Osteoblast (primary cell): ENCODE results near the gene DUSP7. TPM values are rescaled to one million over a fixed set of nuclear protein-coding genes. Genes with fewer than 3 reads are reported as not detected.
"Not testable (repeated sequence)": the region's sequence is repeated elsewhere in the genome, so short reads cannot be mapped to it uniquely, and the experiment has no call there.

Experiments used
- DNase-seq: peaks from one replicate; pipeline ENCODE4 v3.0.0; 2011; ENCODE audit warnings: low spot score, mixed read lengths; ENCODE audit not compliant: insufficient read length; ENCODE audit errors: missing footprints
- H2AFZ ChIP-seq: 2 replicates; pipeline ENCODE4 v1.6.0; 2011; ENCODE audit warnings: mild to moderate bottlenecking, low read length
- H3K27ac ChIP-seq: 2 replicates; pipeline ENCODE4 v1.5.1; 2011; ENCODE audit warnings: mild to moderate bottlenecking, low read depth, low read length, moderate library complexity
- H3K27me3 ChIP-seq: 2 replicates; pipeline ENCODE4 v1.6.0; 2012; ENCODE audit warnings: mild to moderate bottlenecking, control low read depth, inconsistent platforms, low read length, moderate library complexity; ENCODE audit not compliant: insufficient read depth
- H3K36me3 ChIP-seq: 2 replicates; pipeline ENCODE4 v1.5.1; 2011; ENCODE audit warnings: mild to moderate bottlenecking, low read length, control low read depth, moderate library complexity; ENCODE audit not compliant: insufficient read depth
- H3K4me1 ChIP-seq: 2 replicates; pipeline ENCODE4 v1.5.1; 2011; ENCODE audit warnings: mild to moderate bottlenecking, low read length, control low read depth, moderate library complexity; ENCODE audit not compliant: insufficient read depth
- H3K4me2 ChIP-seq: 2 replicates; pipeline ENCODE4 v1.6.0; 2011; ENCODE audit warnings: mild to moderate bottlenecking, low read length; ENCODE audit not compliant: insufficient read depth
- H3K4me3 ChIP-seq: fragments of 200-600 bp; sonication (generic); 3 replicates; pipeline ENCODE4 v1.5.1; 2012; ENCODE audit warnings: mild to moderate bottlenecking, low read length, inconsistent platforms; ENCODE audit not compliant: insufficient read depth
- H3K79me2 ChIP-seq: 2 replicates; pipeline ENCODE4 v1.6.0; 2012; ENCODE audit warnings: mild to moderate bottlenecking, low read length, control low read depth, inconsistent platforms; ENCODE audit not compliant: insufficient read depth
- H3K9me3 ChIP-seq: 2 replicates; pipeline ENCODE4 v1.5.1; 2011; ENCODE audit warnings: low read depth, low read length, control low read depth
- H4K20me1 ChIP-seq: 2 replicates; pipeline ENCODE4 v1.6.0; 2012; ENCODE audit warnings: mild to moderate bottlenecking, low read length, control low read depth; ENCODE audit not compliant: insufficient read depth
- total RNA-seq: library from RNA; depleted of rRNA; stranded (reverse); fragments of >200 nt; gene quantifications from 2 replicates; pipeline ENCODE4 v1.2.3, GENCODE V29; 2012
- TF ChIP-seq, protein P1 (sequence below): IDR thresholded peaks from 2 replicates; pipeline ENCODE4 v1.5.1; 2011; ENCODE audit warnings: mild to moderate bottlenecking, low read depth, low read length, moderate library complexity; ENCODE audit errors: extremely low read depth

The DUSP7 gene
- total RNA-seq, 1 donor, result 12.7 TPM

DNA sequence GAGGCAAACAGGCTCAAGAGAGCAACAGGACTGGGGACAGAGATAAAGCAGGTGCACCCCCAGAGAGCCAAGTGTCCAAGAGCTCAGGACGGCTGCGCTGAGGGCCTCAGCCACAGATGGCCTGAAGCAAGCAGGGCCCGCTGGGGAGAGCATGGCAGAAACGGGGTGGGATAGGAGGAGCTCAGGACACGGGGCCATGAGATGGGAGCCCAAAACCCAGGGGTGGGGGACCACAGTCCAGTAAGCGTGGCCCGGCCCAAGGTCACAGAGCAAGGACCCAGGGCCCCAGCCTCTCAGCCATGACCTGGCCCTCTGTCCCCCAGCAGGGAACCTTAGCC lies 9.5 kb downstream of the DUSP7 start:
- DNase-seq, result no peak
- TF ChIP-seq, protein P1, sequence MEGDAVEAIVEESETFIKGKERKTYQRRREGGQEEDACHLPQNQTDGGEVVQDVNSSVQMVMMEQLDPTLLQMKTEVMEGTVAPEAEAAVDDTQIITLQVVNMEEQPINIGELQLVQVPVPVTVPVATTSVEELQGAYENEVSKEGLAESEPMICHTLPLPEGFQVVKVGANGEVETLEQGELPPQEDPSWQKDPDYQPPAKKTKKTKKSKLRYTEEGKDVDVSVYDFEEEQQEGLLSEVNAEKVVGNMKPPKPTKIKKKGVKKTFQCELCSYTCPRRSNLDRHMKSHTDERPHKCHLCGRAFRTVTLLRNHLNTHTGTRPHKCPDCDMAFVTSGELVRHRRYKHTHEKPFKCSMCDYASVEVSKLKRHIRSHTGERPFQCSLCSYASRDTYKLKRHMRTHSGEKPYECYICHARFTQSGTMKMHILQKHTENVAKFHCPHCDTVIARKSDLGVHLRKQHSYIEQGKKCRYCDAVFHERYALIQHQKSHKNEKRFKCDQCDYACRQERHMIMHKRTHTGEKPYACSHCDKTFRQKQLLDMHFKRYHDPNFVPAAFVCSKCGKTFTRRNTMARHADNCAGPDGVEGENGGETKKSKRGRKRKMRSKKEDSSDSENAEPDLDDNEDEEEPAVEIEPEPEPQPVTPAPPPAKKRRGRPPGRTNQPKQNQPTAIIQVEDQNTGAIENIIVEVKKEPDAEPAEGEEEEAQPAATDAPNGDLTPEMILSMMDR, result no peak
- Histone ChIP-seq H3K4me2 (peak overlapping the region; percentile 63), H3K27ac (peak overlapping the region; percentile 84), H3K4me1 (peaks cover 27% of the 10 kb centered on the region), H3K4me3 (peak overlapping the region; percentile 24), H3K9me3 (no peaks in the 10 kb centered on the region), H3K27me3 (no peaks in the 10 kb centered on the region), H3K36me3 (peaks cover 36% of the 10 kb centered on the region), H2AFZ (peak overlapping the region; percentile 36), H3K79me2 (peaks cover 34% of the 10 kb centered on the region), H4K20me1 (no peaks in the 10 kb centered on the region)

DNA sequence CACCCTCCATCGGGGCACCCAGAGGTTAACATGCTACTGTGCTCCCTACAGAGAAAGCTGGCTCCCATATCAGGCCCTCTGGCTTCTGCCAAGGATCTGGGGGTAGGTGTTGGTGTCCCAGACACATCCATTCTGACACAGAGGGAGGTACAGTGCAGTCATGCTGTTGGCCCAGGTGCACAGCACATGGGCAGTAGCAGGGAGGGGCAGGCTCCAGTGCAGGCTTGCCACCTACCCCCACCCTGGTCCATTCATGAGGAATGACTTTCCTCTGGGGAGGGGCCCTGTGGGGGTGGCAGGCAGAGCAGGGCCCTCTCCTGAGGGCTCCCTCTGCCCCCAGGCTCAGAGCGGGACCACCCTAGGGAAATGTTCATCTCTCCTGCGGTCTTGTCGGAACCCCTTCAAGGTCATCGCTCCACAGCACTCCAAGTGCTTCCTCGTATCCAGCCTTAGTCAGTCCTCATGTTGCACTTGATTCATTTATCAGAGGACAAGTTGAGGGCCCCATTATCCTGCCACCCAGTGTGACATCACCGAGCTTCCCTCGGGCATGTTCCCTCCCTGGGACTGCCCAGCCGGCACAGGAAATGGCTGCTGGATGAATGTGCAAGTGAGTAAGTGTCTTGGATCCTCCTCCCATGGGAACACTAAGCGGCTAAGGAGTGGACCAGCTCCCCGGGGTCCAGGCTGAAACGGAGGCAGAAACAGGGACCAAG lies 10.0 kb downstream of the DUSP7 start:
- Histone ChIP-seq H4K20me1 (no peaks in the 10 kb centered on the region), H3K4me3 (peak overlapping the region; percentile 24), H2AFZ (peak overlapping the region; percentile 36), H3K4me2 (peak overlapping the region; percentile 63), H3K9me3 (no peaks in the 10 kb centered on the region), H3K27ac (peak overlapping the region; percentile 84), H3K27me3 (no peaks in the 10 kb centered on the region), H3K36me3 (peaks cover 31% of the 10 kb centered on the region), H3K4me1 (peaks cover 27% of the 10 kb centered on the region), H3K79me2 (peaks cover 29% of the 10 kb centered on the region)
- TF ChIP-seq, protein P1, result no peak
- DNase-seq, result peak; percentile 99

DNA sequence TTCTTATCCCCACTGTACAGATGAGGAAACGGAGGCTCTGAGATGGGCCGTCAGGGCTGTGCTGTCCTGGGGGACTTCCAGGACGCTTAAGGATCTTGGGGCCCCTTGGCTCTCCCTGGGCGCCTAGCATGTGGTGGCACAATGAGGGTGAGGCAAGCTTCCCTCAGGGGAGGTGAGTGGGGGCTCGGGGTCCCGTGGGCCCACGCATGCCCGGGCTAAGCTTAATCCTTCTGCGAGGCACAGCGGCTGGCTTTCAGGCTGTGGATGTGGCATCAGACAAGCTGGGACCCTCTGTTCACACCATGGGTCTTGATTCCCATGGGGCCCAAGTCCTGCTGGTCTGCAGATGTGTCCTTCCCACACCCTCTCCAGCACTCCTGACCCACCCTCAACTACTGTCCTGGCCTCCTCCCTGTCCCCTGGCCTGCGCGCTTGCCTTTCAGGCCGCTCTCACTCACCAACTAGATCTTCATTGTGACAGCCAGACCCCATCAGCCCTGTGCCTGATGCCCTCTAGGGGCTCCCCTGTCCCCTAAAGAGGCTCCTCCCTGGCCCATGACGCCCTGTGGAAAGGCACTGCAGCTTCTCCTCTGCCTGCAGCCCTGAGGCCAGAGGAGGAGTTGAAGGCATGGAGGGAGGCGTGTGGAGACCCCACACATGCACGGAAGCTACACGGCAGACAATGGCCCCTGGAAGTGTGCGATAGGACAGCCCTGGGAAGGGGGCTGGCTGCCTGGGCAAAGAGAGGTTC lies 11.3 kb downstream of the DUSP7 start:
- no peak overlapping the region for H2AFZ ChIP-seq
- H3K79me2 ChIP-seq, result peaks cover 17% of the 10 kb centered on the region
- no peaks in the 10 kb centered on the region for H4K20me1 ChIP-seq
- no peak overlapping the region for H3K4me2 ChIP-seq
- no peaks in the 10 kb centered on the region for H3K9me3 ChIP-seq
- peaks cover 27% of the 10 kb centered on the region for H3K4me1 ChIP-seq
- TF ChIP-seq, protein P1, result no peak
- peak overlapping the region; percentile 84 for H3K27ac ChIP-seq
- H3K4me3 ChIP-seq, result no peak overlapping the region
- H3K36me3 ChIP-seq, result peaks cover 18% of the 10 kb centered on the region
- no peak for DNase-seq
- H3K27me3 ChIP-seq, result no peaks in the 10 kb centered on the region

DNA sequence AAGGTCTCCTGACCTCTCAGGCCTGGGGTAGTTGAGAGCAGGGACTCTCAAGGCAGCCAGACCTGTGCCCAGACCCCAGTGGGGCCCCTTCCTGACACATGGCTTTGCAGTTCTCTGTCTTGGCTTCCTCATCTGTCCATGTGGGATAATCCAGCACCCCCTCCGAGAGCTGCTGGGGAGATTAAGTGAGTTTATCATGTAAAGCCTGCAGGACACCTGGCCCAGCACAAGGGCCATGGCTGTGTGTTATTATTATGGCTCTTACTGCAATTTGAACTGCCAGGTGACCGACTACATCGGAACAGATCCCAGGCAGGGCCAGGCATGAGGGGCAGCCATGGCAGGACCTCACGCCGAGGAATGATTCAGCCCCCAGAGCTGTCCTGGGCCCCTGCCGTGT lies 12.6 kb downstream of the DUSP7 start:
- Histone ChIP-seq H3K4me1 (peaks cover 27% of the 10 kb centered on the region), H4K20me1 (no peaks in the 10 kb centered on the region), H3K79me2 (peaks cover 7% of the 10 kb centered on the region), H3K36me3 (peaks cover 5% of the 10 kb centered on the region), H3K27me3 (no peaks in the 10 kb centered on the region), H3K4me3 (no peak overlapping the region), H3K27ac (no peak overlapping the region), H2AFZ (no peak overlapping the region), H3K9me3 (no peaks in the 10 kb centered on the region), H3K4me2 (no peak overlapping the region)
- no peak for DNase-seq
- TF ChIP-seq, protein P1, result no peak

DNA sequence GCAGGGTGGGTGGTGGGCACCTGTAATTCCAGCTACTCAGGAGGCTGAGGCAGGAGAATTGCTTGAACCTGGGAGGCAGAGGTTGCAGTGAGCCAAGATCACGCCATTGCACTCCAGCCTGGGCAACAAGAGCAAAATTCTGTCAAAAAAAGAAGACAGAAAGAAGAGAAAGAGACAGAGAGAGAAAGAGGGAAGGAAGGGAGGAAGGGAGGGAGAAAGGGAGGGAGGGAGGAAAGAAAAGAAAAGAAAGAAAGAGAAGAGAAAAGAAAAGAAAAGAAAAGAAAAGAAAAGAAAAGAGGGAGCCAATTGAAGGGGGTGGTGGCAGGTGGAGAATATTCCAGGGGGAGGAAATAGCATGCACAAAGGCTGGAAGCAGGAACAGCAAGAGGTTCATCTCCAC lies 13.3 kb downstream of the DUSP7 start:
- H3K36me3 ChIP-seq, H4K20me1 ChIP-seq, H3K79me2 ChIP-seq, H2AFZ ChIP-seq, DNase-seq, H3K4me3 ChIP-seq, H3K27me3 ChIP-seq, H3K9me3 ChIP-seq, H3K4me2 ChIP-seq, H3K27ac ChIP-seq: not testable (repeated sequence)
- H3K4me1 ChIP-seq, result peaks cover 27% of the 10 kb centered on the region
